PC-9 (cell line): Measurements from ENCODE around the gene MCU.

ENCODE experiments used
- CTCF ChIP-seq: fragments of 200-600 bp; sonication (generic); conservative IDR thresholded peaks from 2 replicates; pipeline ENCODE4 v1.6.1; 2017; ENCODE audit warnings: mixed run types, antibody characterized with exemption, mild to moderate bottlenecking, moderate library complexity
- EZH2 ChIP-seq: fragments of 200-600 bp; sonication (generic); IDR thresholded peaks from 2 replicates; pipeline ENCODE4 v1.8.0; 2017; ENCODE audit warnings: antibody characterized with exemption, low read depth

- TF ChIP-seq CTCF, result no peak
- TF ChIP-seq EZH2, result no peak
These were observed 43.5 kb downstream of the MCU start for GRCh38 chr10:72735288-72735936.
